ENCODE data around the gene TBC1D24.
"Not testable (repeated sequence)": the region's sequence is repeated elsewhere in the genome, so short reads cannot be mapped to it uniquely, and the experiment has no call there.

Gene TBC1D24

DNA sequence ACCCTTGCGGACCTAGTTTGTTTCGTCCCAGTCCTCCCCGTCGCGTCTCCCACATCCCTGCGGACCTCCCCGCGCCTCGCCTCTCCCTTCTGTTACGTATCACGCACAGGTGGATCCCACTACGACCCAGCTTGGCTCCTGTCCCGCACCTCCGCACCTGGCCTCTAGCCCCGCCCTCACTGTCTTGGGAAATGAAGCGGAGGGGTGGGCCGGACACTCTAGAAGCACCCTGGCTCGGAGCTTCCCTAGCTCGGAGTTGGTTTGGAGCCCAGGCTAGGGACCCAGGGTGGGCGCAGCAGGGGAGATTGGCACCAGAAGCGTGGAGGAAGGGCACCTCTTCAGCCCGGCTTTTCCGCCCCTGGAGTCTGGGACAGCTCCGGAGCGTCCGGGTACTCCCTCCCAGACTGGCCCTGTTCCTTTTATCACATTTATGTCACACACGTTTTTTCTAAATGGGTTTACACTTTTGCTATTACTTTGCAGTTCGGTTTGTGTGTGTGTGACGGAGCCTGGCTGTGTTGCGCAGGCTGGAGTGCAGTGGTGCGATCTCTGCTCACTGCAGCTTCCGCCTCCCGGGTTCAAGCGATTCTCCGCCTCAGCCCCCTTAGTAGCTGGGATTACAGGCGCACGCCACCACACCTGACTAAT, 57.7 kb downstream of the TBC1D24 start:
- peak; percentile 81 for DNase-seq (ENCODE audit: low spot score)

DNA sequence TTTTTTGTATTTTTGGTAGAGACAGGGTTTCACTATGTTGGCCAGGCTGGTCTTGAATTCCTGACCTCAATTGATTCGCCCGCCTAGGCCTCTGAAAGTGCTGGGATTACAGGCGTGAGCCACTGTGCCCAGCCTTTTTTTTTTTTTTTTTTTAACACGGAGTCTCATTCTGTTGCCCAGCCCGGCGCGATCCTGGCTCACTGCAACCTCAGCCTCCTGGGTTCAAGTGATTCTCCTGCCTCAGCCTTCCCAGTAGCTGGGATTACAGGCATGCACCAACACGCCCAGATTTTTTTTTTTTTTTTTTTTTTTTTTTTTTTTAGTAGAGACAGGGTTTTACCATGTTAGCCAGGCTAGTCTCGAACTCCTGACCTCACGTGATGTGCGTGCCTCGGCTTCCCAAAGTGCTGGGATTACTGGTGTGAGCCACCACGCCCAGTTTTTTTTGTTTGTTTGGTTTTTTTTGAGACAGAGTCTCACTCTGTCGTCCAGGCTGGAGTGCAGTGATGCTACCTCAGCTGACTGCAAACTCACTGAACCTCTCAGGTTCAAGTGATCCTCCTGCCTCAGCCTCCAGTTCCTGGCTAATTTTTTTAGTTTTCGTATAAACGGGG, 58.3 kb downstream of the TBC1D24 start:
- DNase-seq (ENCODE audit: low spot score): not testable (repeated sequence)

GRCh38 chr16:2533912-2534311, 59.0 kb downstream of the TBC1D24 start:
- DNase-seq (ENCODE audit: low spot score): no peak

GRCh38 chr16:2534335-2534734, 59.4 kb downstream of the TBC1D24 start:
- DNase-seq (ENCODE audit: low spot score): not testable (repeated sequence)

DNA sequence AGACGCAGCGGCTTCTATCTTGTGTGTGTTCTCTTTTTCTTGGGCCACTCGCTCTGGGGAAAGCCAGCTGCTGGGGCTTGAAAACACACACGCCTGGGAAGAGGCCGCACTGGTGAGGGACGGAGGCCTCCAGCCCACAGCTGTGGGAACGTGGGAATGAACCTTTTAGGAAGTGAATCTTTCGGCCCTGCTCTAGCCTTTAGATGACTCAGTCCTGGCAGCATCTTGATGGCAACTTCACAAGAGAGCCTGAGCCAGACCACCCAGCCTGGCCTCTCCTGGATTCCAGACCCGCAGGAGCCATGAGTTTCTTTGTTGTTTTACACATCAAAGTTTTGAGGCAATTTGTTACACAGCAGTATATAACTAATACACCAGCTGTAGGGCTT, 60.7 kb downstream of the TBC1D24 start:
- DNase-seq (ENCODE audit: low spot score): no peak

GRCh38 chr16:2537451-2538379, 62.8 kb downstream of the TBC1D24 start, which contains the start of gene PDPK1:
Gene PDPK1, plus strand, starts transcription at chr16:2538021. Its CDS starts 92 bp downstream, at chr16:2538113.
- DNase-seq (ENCODE audit: low spot score): peak; percentile 85

- DNase-seq (ENCODE audit: low spot score): not testable (repeated sequence)
Measured at GRCh38 chr16:2539192-2539844, 64.4 kb downstream of the TBC1D24 start.

- DNase-seq (ENCODE audit: low spot score): not testable (repeated sequence)
Measured at GRCh38 chr16:2539845-2540458, 65.0 kb downstream of the TBC1D24 start.

GRCh38 chr16:2540912-2541311, 66.0 kb downstream of the TBC1D24 start:
- DNase-seq (ENCODE audit: low spot score): not testable (repeated sequence)

DNA sequence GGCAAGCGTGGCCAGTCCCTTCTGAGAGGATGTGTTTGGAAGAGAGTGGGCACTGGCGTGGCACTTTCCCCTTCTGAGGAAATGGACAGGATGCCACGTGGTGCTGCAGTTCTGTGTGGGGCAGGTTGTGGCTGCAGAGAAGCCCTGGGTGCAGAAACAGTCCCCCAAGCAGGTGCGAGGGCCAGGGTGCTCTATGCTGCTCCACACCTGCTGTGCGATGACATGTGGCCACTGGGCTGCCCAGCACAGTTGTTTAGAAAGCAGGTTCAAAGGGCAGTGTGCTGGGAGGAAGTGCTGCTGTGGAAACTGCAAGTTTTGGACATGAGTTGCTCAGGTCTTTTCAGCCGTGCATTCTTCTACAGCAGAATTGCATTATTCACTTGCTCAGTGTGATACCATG, 66.5 kb downstream of the TBC1D24 start:
- not testable (repeated sequence) for DNase-seq (ENCODE audit: low spot score)

- not testable (repeated sequence) for DNase-seq (ENCODE audit: low spot score)
Measured at GRCh38 chr16:2543771-2544170, 68.8 kb downstream of the TBC1D24 start.

DNA sequence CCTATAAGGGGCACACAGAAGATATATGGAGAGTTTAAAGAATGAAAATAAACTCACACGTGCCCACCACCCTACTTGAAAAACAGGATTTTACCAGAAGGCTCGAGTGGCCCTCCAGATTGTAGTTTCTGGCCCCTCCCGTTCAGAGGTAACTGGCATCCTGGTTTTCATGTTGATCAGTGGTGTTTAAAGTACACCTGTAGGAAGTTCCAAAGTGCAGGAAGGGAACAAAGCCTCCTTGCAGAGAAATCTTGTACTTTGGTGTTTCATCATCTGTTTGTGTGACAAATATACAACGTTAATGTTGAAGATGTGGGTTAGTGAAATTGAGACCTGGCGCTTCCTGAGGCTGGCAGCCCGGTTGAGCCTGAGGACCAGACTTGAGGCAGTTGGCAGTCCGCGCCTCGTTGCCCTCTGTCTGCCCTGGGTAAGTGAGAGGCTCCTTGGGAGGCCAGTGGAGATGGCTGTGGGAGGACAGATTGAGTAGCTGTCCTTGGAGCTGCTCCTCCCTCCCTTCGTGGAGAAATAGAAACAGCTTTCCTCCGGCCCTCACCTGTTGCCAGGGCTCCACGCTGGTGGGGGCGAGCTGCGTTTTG, 75.5 kb downstream of the TBC1D24 start:
- DNase-seq (ENCODE audit: low spot score): not testable (repeated sequence)

DNA sequence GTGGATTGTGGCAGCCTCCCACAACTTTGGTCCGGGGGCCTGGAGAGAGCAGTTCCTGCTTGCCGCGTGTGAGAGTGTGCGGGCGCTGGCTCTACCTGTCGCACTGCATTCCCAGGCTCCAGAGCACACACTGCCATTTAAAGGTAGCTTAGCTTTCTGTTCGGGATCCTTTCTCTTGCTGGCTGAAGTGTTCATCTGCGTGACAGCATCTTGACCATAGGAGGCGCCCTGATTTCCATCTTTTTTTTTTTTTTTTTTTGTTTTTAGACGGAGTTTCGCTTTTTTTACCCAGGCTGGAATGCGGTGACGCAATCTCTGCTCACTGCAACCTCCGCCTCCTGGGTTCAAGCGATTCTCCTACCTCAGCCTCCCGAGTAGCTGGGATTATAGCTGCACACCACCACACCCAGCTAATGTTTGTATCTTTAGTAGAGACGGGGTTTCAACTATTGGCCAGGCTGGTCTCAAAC, 76.5 kb downstream of the TBC1D24 start:
- DNase-seq (ENCODE audit: low spot score): not testable (repeated sequence)

DNA sequence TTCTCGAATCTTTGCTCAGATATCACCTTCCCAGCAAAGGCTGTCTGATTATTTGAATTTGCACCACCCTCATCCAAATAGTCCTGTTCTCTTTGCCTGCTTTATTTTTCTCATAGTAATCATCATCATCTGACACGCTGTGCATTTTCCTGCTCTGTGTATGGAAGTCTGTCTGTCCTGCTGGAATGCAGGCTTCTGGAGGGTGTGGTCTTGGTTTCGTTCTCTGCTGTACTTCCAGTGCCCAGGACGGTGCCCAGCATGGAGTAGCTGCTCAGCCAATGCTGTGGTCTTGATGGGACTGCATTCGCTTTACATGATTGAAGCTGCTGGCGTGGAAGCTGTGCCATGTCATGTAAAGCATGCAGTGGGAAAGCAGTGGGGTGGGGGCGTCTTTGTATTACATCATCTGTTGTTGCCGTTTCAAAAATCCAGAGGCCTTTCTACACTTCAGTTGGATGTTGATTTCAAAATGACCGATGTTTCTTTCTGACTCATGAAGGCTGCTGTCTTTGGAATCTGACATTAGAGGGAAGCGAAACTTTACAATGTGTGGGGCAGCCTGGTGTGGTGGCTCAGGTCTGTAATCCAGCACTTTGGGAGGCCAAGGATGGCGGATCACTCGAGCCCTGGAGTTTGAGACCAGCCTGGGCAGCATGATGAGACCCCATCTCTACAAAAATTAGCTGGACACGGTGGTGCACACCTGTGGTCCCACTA, 79.9 kb downstream of the TBC1D24 start:
- not testable (repeated sequence) for DNase-seq (ENCODE audit: low spot score)
